Fibroblast of upper back skin (primary cell): ENCODE measurements around the gene LRMDA.

Experiments used
- DNase-seq: peaks from one replicate; pipeline ENCODE4 v3.0.0-alpha.2; 2013

The LRMDA gene

GRCh38 chr10:76198287-76199035, 767.0 kb downstream of the LRMDA start:
- DNase-seq: no peak

DNA sequence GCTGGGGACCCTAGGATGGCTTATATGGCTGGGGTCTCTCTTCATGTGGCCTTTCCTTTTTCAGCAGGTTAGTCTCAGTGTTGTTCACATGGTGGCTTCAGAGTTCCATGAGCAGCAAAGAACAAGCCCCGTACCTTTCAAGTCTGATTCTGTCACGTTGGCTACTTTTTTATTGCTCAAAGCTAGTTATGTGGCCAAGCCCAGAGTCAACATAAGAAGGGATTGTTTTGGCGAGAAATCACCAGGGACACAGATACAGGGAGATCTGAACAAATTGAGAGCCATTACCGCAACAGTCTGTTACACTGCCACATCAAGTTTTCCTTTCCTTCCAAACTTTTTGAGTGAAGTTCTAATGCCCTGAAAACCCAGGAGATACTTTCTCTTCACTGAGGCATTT, 770.5 kb downstream of the LRMDA start:
- DNase-seq: no peak

GRCh38 chr10:76202777-76203176, 771.4 kb downstream of the LRMDA start:
- DNase-seq: peak; percentile 92

GRCh38 chr10:76205361-76205760, 773.9 kb downstream of the LRMDA start:
- DNase-seq: peak; percentile 52

DNA sequence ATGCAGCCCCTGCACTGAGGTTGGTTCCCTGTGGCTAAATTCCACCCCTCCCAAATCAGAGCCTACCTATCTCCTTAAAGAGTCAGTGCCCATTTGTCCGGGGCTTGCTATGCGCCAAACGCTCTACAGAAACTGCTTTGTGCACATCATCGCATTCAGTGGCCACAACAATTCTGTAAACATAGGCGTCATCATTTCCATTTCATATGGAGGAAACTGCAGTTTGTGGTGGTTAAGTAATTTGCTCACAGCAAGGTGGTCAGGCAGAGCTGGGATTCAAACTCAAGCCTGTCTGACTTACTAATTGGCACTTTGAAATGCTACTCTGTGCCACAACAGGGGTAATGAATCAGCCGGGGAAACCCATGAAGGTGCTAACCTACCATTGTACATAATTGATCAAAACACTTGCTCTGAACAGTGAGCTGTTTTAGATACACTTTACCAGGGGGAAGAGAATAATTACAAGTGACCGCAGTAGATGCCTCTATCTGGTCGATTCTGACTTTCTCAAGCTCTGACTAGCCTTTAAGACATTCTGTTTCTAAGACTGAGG, 775.5 kb downstream of the LRMDA start:
- DNase-seq: no peak

- peak; percentile 36 for DNase-seq
Observed at GRCh38 chr10:76209135-76209534, 777.7 kb downstream of the LRMDA start.

DNA sequence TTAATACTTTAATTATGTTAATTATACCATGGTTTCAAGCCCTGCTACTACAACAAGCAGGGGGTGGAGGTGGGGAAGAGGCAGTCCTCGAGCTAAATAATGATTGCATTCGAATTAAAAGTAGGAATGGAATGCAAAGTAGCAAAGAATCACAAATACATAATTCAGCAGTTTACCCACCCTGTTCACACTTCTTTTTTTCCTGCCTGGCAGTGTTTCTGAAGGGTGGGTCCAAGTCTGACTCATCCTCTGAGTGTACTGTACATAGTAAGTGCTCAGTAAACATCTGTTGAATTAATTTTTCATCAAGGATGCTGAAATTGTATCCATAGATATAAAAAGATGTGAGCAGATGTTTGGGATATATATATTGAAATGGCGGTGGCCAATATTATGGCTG, 778.8 kb downstream of the LRMDA start:
- no peak for DNase-seq

DNA sequence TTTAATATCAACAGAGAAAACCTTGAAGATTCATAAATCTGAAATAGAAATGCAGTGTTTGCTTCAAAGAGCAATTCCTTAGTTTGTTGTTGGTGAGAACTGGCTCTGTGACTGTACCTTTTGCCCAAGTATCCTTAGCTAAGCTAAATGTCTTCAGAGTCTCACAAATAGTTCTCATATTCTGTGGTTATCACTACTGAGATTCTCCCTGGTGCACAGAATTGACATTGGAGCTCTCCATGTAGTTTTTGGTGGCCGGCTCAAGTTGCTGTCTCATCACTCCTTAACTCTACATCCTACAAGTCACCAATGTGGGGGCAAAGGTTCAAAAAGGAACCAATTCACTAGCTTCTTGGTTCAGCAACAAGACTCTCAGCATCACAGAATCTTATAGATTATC, 780.3 kb downstream of the LRMDA start:
- DNase-seq: no peak

- DNase-seq: no peak
Observed at GRCh38 chr10:76213876-76214275, 782.5 kb downstream of the LRMDA start.

DNA sequence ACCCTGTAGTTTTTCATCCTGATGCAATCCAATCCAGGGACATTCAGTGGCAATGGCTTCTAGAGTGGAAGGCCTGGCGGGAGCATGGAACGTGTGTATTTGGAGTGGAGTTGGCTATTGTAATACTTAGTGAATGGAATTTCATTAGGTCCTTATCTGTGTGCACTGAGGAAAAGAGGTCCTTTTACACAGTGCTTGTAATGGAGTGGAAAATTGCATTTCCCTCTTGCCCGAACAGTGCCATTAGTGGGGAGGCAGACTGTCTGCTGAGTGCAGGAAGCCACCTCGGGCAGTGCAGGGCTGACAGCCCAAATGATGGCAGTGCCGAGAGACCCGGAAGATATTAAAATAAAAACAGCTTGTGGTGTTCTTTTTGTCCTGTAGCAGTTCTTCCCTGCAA, 786.6 kb downstream of the LRMDA start:
- DNase-seq: no peak

GRCh38 chr10:76229341-76229740, 797.9 kb downstream of the LRMDA start:
- DNase-seq: no peak

DNA sequence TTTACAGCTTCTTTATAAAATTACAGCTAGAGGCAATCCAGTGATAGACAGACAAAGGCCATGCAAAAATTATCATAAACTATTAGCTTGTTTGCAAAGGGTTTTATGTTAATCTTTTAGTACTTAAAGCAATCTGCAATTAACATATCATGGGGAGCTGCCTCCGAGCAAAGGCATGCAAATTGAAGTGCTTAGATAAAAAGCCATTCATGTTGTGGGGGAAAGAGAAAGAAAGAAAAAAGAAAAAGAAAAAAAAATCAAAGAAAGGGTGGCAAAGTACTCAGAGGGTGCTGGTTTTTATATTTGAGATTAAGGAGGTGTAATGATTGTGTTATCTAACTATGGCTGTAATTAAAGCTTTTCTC, 799.5 kb downstream of the LRMDA start:
- no peak for DNase-seq

DNA sequence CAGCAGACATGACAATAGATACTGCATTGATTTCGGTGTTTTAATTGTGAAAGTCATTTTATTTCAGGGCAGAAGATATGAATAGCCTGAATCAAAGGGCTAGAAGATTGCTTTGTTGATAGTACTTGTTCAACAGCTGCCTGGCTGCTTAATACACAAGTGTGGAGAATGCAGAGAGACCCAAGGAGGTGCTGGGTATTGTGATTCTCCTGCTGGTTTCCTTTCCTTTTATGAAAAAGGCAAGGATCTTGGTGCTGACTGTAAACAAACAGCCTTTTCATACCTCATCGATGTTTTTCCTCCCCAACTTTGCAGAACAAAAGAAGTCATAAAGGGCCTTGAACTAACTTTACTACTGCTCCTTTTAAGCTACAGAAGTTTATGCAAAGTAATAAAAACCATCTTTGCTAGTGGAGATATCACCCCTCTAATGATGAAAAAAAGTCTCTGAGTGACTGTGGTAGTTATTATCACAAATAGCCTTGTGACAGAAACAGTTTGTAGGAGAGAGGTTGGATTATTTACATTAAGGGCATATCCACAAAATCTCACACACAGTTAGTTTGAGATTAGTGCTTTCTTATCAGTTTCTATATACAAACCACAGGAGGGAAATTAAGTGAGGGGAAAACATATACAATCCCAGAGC, 800.0 kb downstream of the LRMDA start:
- no peak for DNase-seq

DNA sequence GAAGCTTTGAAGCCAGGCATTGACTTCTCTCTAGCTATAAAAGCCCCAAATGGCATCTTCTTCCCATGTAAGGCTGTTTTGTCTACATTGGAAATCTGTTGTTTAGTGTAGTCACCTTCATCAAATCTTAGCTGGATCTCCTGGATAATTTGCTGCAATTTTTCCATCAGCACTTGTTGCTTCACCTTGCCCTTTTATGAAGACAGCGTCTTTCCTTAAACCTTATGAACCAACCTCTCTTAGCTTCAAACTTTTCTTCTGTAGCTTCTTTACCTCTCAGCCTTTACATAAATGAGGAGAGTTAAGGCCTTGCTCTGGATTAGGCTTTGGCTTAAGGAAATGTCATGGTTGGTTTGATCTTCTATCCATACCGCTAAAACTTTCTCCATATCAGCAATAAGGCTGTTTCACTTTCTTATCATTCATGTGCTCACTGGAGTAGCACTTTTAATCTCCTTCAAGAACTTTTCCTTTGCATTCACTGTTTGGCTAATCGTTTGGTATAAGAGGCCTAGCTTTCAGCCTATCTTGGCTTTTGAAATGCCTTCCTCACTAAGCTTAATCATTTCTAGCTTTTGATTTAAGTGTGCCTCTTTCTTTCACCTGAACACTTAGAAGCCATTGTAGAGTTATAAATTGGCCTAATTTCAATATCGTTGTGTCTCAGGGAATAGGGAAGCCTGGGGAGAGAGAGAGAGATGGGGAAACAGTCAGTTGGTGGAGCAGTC, 803.2 kb downstream of the LRMDA start:
- DNase-seq: no peak

DNA sequence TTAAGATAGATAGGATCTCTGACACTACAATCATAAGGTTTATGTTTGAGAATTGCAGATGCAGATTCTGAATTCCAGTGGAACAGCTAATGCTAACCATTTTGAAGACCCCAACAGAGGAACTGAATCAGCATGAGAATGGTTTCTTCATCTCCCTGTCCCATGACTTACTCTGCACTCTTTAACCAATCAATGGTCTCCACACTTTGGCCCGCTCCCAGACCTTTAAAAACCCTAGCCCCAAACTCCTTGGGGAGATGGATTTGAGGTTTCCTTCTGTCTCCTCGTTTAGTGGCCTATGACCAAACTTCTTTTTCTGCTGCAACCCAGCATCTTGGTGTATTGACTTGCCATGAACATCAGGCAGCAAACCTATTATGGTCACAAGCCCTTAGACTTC, 804.9 kb downstream of the LRMDA start:
- peak; percentile 57 for DNase-seq

GRCh38 chr10:76242956-76243355, 811.5 kb downstream of the LRMDA start:
- DNase-seq: no peak

DNA sequence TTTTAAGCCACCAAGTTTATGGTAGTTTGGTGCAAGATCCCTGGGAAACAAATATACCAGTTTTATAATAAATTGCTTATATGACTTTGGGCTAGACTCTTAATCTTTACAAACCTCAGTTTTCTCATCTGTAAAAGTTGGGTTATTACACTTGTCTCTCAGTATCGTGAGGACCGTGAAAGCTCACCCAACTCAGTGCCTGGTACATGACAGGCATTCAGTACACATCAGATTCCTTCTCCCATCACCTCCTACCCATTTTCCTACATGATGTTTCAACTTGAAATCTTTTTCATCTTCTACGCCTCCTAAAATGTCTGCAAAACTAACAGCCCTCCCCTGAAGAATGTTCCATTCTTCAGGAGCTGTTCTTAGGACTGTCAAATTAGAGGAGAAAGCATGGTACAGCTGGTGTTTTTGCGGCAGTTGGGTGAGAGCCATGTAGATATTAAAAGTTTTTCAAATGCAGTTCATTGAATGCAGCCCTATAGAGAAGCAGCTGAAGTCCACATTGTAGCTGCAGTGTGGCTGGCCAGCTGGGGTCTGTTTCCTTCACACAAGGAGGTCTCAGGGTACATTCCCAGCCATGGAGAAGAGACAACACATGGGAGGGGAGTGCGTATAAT, 812.8 kb downstream of the LRMDA start:
- DNase-seq: no peak

GRCh38 chr10:76245951-76246495, 814.6 kb downstream of the LRMDA start:
- no peak for DNase-seq

DNA sequence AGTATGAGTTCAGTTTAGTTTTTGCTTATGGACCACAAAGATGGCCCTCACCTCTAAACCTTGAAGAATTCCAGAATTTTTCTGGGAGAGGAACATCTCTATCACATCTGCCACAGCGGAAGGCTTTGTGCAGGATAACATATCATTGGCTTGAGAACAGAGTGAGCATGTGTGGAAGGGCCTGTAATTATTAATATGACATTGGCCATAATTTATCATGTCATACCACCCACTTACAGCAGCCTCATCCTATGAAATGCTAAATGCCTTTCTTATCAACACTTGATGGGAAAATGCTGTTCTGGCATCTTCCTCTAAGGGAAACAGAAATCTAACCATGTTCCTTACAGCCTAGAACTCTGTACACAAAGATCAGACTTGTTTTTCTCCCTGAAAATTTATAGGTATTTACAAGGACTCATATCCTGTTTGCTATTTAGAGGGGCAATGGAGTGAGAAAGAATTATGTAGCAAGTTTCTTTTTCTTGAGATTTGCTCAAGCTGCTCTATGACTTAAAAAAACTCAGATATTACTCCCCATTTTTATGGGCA, 817.3 kb downstream of the LRMDA start:
- DNase-seq: no peak

DNA sequence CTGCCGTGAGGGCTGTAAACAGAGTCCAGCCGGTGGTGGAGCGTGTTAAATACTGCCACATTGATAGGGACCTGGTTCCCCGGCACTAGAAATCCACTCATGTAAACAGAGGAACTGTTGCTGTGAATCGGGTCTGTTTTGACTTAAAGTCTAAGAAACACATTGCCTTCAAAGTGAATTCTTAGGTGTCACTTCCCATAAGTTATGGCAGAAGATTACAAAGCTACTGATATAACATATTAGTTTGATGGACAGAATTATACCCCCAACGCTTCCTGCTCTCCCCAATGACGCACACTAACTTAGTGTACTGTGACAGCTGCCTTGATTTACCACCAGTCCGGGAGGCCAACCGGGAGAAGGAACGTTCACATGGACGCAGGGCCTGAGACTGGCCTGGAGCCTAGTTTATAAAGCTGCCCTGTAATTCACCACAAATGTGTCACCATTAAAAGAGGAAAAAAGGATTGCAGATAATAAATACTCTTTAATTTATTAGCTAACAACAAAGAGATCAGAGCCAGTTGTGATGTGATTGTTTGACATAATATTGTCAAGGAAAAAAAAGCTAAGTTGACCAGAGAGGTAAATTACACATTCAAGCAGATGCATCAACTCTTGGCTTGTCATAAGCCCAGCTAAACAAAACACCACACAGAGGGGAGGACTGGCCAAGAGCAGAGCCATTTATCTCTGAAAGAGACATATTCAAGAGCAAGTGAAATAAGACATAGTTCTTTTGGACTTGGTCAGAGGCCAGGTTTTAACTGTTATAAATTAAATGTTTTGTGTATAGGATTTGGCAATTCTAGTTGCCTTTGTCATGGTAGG, 820.6 kb downstream of the LRMDA start:
- peak; percentile 100 for DNase-seq

DNA sequence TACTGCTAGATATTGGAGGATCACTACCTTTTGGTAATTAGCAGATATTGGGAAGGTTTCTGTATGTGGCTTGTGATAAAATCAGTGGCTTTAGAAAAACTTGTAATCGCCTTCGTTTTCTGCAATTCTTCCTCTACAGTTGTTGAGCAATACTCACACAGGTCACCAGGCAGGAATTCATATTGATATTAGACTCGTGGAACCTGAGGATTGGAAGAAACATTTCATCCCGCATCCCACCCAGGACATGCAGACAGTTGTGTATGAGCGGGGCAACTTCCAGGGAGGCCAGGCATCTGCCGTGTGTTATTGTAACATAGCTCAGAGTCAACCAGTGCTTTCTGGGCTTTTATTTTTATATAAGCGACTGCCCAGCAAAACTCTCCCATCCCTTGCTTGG, 821.3 kb downstream of the LRMDA start:
- peak; percentile 65 for DNase-seq

- DNase-seq: peak; percentile 47
Observed at GRCh38 chr10:76255241-76255640, 823.8 kb downstream of the LRMDA start.
